Epidermal melanocyte (primary cell): ENCODE data around the gene CLN3.
A peak's percentile ranks its signal among the peaks of the same experiment; 100 is the strongest.
"Not testable (repeated sequence)": the region's sequence is repeated elsewhere in the genome, so short reads cannot be mapped to it uniquely, and the experiment has no call there.

Source experiments
- DNase-seq: peaks from one replicate; pipeline ENCODE4 v3.0.0; 2011; ENCODE audit warnings: low spot score; ENCODE audit not compliant: insufficient read length

The CLN3 gene

GRCh38 chr16:28491970-28492474, at the start of gene CLN3:
Gene CLN3 (minus strand): TSS chr16:28492074. CDS start chr16:28491759, 315 bp downstream.
- peak; percentile 97 for DNase-seq

- no peak for DNase-seq
Observed at GRCh38 chr16:28540346-28540745, 48.5 kb upstream of the CLN3 start.

GRCh38 chr16:28538733-28539596, 47.1 kb upstream of the CLN3 start, which contains the start of gene NUPR1:
Gene NUPR1 (minus strand): TSS chr16:28538974. CDS start chr16:28538907, 67 bp downstream.
- DNase-seq, result peak; percentile 87

GRCh38 chr16:28537964-28538732, 46.3 kb upstream of the CLN3 start:
- DNase-seq, result no peak

GRCh38 chr16:28537076-28537475, 45.2 kb upstream of the CLN3 start:
- DNase-seq, result no peak

- no peak for DNase-seq
Observed at GRCh38 chr16:28534542-28535373, 42.9 kb upstream of the CLN3 start.

GRCh38 chr16:28532940-28533647, 41.2 kb upstream of the CLN3 start:
- DNase-seq, result no peak

- no peak for DNase-seq
Observed at GRCh38 chr16:28531777-28532744, 40.2 kb upstream of the CLN3 start.

- no peak for DNase-seq
Observed at GRCh38 chr16:28529124-28529523, 37.2 kb upstream of the CLN3 start.

GRCh38 chr16:28528463-28528867, 36.6 kb upstream of the CLN3 start:
- DNase-seq, result no peak

- DNase-seq, result no peak
Observed at GRCh38 chr16:28527985-28528384, 36.1 kb upstream of the CLN3 start.

- DNase-seq, result not testable (repeated sequence)
Observed at GRCh38 chr16:28527100-28527785, 35.4 kb upstream of the CLN3 start.

GRCh38 chr16:28526201-28527099, 34.6 kb upstream of the CLN3 start:
- DNase-seq, result no peak

- DNase-seq, result no peak
Observed at GRCh38 chr16:28524681-28525171, 32.9 kb upstream of the CLN3 start.

- no peak for DNase-seq
Observed at GRCh38 chr16:28522792-28523191, 30.9 kb upstream of the CLN3 start.

GRCh38 chr16:28521436-28521835, 29.6 kb upstream of the CLN3 start:
- no peak for DNase-seq

- no peak for DNase-seq
Observed at GRCh38 chr16:28520672-28521071, 28.8 kb upstream of the CLN3 start.

GRCh38 chr16:28514246-28514645, 22.4 kb upstream of the CLN3 start:
- DNase-seq, result no peak
